Progenitor cell of endocrine pancreas (in vitro differentiated cells): Measurements from ENCODE around the gene KSR2. TPM values are rescaled to one million over a fixed set of nuclear protein-coding genes. Genes with fewer than 3 reads are reported as not detected.

Source experiments
- DNase-seq: peaks from one replicate; pipeline ENCODE4 v3.0.0; 2021; ENCODE audit warnings: low spot score; ENCODE audit not compliant: unreplicated experiment
- H3K27ac Mint-ChIP-seq: 2 replicates; pipeline ENCODE4 v1.8.0; 2021; ENCODE audit warnings: mild to moderate bottlenecking, moderate library complexity, mixed read lengths
- H3K27me3 Mint-ChIP-seq: 2 replicates; pipeline ENCODE4 v1.8.0; 2021; ENCODE audit warnings: mixed read lengths
- H3K36me3 Mint-ChIP-seq: 2 replicates; pipeline ENCODE4 v1.8.0; 2022; ENCODE audit warnings: mixed read lengths; ENCODE audit not compliant: insufficient read depth
- H3K4me1 Mint-ChIP-seq: 2 replicates; pipeline ENCODE4 v1.8.0; 2021; ENCODE audit warnings: low read depth, mixed read lengths
- H3K4me3 Mint-ChIP-seq: 2 replicates; pipeline ENCODE4 v1.8.0; 2021; ENCODE audit warnings: low read depth, mild to moderate bottlenecking, moderate library complexity, mixed read lengths
- H3K9me3 Mint-ChIP-seq: 2 replicates; pipeline ENCODE4 v1.8.0; 2021; ENCODE audit warnings: low read depth, mixed read lengths
- CTCF ChIP-seq: fragments of 200-600 bp; sonication (generic); IDR thresholded peaks from one replicate; pipeline ENCODE4 v1.5.0; 2021; ENCODE audit warnings: antibody characterized with exemption, mild to moderate bottlenecking; ENCODE audit not compliant: unreplicated experiment
- total RNA-seq: library from RNA; stranded (reverse); gene quantifications from 2 replicates; pipeline ENCODE4 v1.2.1, GENCODE V29; 2021

Gene KSR2
- total RNA-seq, 1 donor from 2014 or later: 1.8 TPM

- no peak for TF ChIP-seq CTCF
- H3K4me1 Mint-ChIP-seq: no peaks in the 10 kb centered on the region
- no peak overlapping the region for H3K4me3 Mint-ChIP-seq
- no peak for DNase-seq
- H3K27me3 Mint-ChIP-seq: peaks cover 32% of the 10 kb centered on the region
- H3K36me3 Mint-ChIP-seq: no peaks in the 10 kb centered on the region
- H3K27ac Mint-ChIP-seq: no peak overlapping the region
- no peaks in the 10 kb centered on the region for H3K9me3 Mint-ChIP-seq
Observed at GRCh38 chr12:117412465-117413188, 556.2 kb downstream of the KSR2 start.

GRCh38 chr12:117409286-117409685 lies 559.5 kb downstream of the KSR2 start:
- Mint-ChIP-seq H3K36me3 (no peaks in the 10 kb centered on the region), H3K27ac (no peak overlapping the region), H3K27me3 (peaks cover 43% of the 10 kb centered on the region), H3K4me3 (no peak overlapping the region), H3K4me1 (no peaks in the 10 kb centered on the region), H3K9me3 (no peaks in the 10 kb centered on the region)
- no peak for TF ChIP-seq CTCF
- DNase-seq: no peak

GRCh38 chr12:117408161-117408791 lies 560.5 kb downstream of the KSR2 start:
- H3K36me3 Mint-ChIP-seq: no peaks in the 10 kb centered on the region
- DNase-seq: no peak
- no peaks in the 10 kb centered on the region for H3K9me3 Mint-ChIP-seq
- H3K27me3 Mint-ChIP-seq: peaks cover 41% of the 10 kb centered on the region
- no peaks in the 10 kb centered on the region for H3K4me1 Mint-ChIP-seq
- H3K27ac Mint-ChIP-seq: no peak overlapping the region
- H3K4me3 Mint-ChIP-seq: no peak overlapping the region
- TF ChIP-seq CTCF: no peak

- no peaks in the 10 kb centered on the region for H3K9me3 Mint-ChIP-seq
- no peak for TF ChIP-seq CTCF
- no peaks in the 10 kb centered on the region for H3K4me1 Mint-ChIP-seq
- DNase-seq: no peak
- H3K4me3 Mint-ChIP-seq: no peak overlapping the region
- no peak overlapping the region for H3K27ac Mint-ChIP-seq
- no peaks in the 10 kb centered on the region for H3K36me3 Mint-ChIP-seq
- H3K27me3 Mint-ChIP-seq: peaks cover 44% of the 10 kb centered on the region
Observed at GRCh38 chr12:117404940-117405339, 563.9 kb downstream of the KSR2 start.

GRCh38 chr12:117404203-117404853 lies 564.5 kb downstream of the KSR2 start:
- Mint-ChIP-seq H3K27ac (no peak overlapping the region), H3K27me3 (peaks cover 45% of the 10 kb centered on the region), H3K4me3 (no peak overlapping the region), H3K4me1 (no peaks in the 10 kb centered on the region), H3K9me3 (peaks cover 2% of the 10 kb centered on the region), H3K36me3 (no peaks in the 10 kb centered on the region)
- TF ChIP-seq CTCF: no peak
- no peak for DNase-seq
